ENCODE data around the gene ZBTB32.

ZBTB32 gene

GRCh38 chr19:35746087-35746462 is 41.7 kb downstream of the ZBTB32 start:
- peak overlapping the region; percentile 97 to 100 for H3K4me3 Mint-ChIP-seq
- H3K27ac Mint-ChIP-seq, result peak overlapping the region; percentile 99 to 100
- ATAC-seq (no peak), DNase-seq (no peak)
- H3K9me3 Mint-ChIP-seq, result no peaks in the 10 kb centered on the region
- H3K27me3 Mint-ChIP-seq, result no peaks in the 10 kb centered on the region
- peaks cover 70% of the 10 kb centered on the region for H3K4me1 Mint-ChIP-seq

DNA sequence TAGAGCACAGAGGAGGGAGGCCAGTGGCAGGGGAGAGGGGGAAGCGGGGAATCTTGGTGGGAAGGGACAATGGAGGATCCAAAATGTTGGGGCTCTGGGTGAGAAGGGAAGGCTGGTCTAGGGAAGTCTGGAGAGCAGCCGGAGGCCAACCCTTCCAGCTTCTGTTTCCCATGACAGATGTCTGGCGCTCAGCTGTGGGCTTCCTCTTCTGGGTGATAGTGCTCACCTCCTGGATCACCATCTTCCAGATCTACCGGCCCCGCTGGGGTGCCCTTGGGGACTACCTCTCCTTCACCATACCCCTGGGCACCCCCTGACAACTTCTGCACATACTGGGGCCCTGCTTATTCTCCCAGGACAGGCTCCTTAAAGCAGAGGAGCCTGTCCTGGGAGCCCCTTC is 42.2 kb downstream of the ZBTB32 start:
- no peaks in the 10 kb centered on the region for H3K9me3 Mint-ChIP-seq
- peak overlapping the region; percentile 97 to 100 for H3K4me3 Mint-ChIP-seq
- H3K27me3 Mint-ChIP-seq, result no peaks in the 10 kb centered on the region
- no peak for DNase-seq
- peak overlapping the region; percentile 88 to 99 for H3K27ac Mint-ChIP-seq
- no peak for ATAC-seq
- H3K4me1 Mint-ChIP-seq, result peaks cover 70% of the 10 kb centered on the region

DNA sequence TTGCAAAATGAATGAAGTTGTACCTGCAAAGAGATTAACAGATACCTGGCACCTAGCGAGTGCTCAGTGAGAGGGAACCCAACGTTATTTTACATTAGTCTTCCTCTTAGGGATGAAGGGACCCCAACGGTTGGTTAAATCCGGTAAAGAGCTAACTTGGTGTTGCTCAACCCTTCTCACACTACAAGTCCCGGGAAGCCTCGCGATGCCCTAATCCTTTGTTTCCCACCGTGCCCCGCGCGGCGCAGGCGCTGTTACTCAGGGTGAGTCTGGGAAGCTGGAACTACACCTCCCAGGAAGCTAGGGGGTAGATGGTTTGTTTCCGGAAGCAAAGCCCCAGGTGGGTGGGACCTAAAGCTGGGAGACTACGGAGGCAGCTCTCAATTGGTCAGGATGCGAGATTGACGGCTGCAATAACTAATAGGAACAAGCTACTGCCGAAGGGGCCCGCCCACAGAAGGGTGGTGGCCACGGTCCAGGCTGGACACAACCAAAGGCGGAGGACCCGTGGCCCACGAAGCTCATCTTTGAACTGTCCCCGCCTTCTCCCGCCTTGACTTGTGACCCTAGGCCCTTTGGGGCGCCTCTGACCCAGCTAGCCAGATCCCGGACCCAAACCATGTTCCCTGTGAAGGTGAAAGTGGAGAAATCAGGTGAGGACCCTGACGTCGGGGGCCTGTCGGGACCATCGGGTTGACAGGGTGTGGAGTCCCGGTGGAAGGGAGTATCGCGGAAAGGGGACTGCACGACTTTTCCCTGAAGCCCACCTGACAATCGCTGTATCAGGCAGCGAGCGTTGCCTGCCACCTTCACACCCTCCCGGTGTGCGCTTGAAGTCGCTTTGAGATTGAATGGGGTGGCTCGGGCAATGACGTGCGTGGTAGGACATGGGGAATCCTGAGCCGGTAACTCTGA is 44.0 kb downstream of the ZBTB32 start, which contains the start of gene LIN37:
LIN37 (plus strand) TSS at position 471 of the 915 bp plus-strand sequence; CDS start at position 620, 149 bp downstream.
- Mint-ChIP-seq H3K9me3 (no peaks in the 10 kb centered on the region), H3K4me1 (peaks cover 59% of the 10 kb centered on the region), H3K27ac (peak within 1 kb of the TSS; percentile 90 to 99), H3K4me3 (peak within 1 kb of the TSS; percentile 86 to 100), H3K27me3 (no peaks in the 10 kb centered on the region)
- DNase-seq (peak; percentile 97 to 99), ATAC-seq (peak; percentile 83)

DNA sequence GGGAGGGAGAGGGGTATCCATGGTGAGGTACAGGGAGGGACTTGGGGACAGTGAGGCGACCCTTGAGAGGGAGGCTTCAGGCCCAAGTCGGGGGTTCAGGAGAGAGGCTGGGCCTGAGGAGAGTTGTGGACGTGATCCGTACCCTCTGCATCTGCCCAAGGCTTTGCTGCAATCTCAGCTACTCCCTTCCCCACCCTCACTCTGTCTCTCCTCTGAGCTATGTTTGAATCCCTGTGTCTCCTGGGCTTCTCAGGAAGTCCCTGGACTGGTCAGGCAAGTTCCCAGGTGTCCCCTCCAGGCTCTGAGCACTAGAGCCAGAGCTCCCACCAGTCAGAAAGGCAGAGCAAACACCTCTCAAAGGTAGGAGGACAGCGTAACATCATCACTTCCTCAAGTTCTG is 45.8 kb downstream of the ZBTB32 start:
- no peaks in the 10 kb centered on the region for H3K9me3 Mint-ChIP-seq
- no peak for DNase-seq
- peak overlapping the region; percentile 39 to 86 for H3K4me3 Mint-ChIP-seq
- H3K27me3 Mint-ChIP-seq, result no peaks in the 10 kb centered on the region
- H3K4me1 Mint-ChIP-seq, result peaks cover 53% of the 10 kb centered on the region
- no peak for ATAC-seq
- H3K27ac Mint-ChIP-seq, result no peak overlapping the region

GRCh38 chr19:35751839-35752745 is 47.7 kb downstream of the ZBTB32 start:
- DNase-seq (no peak), ATAC-seq (no peak)
- Mint-ChIP-seq H3K4me3 (no peak overlapping the region), H3K27me3 (peaks cover 13% of the 10 kb centered on the region), H3K9me3 (no peaks in the 10 kb centered on the region), H3K27ac (peak overlapping the region in 1 of 2 donors; percentile 73), H3K4me1 (peaks cover 53% of the 10 kb centered on the region)

DNA sequence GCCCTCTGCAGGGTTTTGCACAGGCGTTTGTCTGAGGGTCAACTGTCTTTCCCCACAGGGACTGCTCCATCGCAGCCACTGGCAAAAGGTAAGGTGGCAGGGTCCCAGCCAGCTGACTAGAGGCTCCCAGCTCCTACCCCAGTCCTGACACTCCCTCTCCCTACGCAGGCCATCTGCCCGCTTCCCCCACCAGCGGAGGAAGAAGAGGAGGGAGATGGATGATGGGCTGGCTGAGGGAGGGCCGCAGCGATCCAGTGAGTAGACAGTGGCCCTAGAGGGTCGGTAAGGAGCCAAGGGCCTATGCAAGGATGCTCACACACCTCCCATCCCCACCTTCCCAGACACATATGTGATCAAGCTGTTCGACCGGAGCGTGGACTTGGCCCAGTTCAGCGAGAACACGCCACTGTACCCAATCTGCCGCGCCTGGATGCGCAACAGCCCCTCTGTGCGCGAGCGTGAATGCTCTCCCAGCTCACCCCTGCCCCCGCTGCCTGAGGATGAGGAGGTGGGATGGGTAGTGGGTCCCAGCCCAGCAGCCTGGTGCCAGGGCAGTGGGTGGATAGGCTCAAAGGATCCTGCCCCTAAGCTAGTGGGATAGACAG is 48.5 kb downstream of the ZBTB32 start:
- Mint-ChIP-seq H3K4me1 (peaks cover 53% of the 10 kb centered on the region), H3K9me3 (no peaks in the 10 kb centered on the region), H3K27me3 (peaks cover 13% of the 10 kb centered on the region), H3K4me3 (no peak overlapping the region), H3K27ac (no peak overlapping the region)
- ATAC-seq, result no peak
- no peak for DNase-seq

GRCh38 chr19:35753634-35754369 is 49.4 kb downstream of the ZBTB32 start:
- H3K4me3 Mint-ChIP-seq, result no peak overlapping the region
- DNase-seq, result no peak
- ATAC-seq, result no peak
- H3K27ac Mint-ChIP-seq, result no peak overlapping the region
- peaks cover 13% of the 10 kb centered on the region for H3K27me3 Mint-ChIP-seq
- peaks cover 47% of the 10 kb centered on the region for H3K4me1 Mint-ChIP-seq
- H3K9me3 Mint-ChIP-seq, result no peaks in the 10 kb centered on the region

DNA sequence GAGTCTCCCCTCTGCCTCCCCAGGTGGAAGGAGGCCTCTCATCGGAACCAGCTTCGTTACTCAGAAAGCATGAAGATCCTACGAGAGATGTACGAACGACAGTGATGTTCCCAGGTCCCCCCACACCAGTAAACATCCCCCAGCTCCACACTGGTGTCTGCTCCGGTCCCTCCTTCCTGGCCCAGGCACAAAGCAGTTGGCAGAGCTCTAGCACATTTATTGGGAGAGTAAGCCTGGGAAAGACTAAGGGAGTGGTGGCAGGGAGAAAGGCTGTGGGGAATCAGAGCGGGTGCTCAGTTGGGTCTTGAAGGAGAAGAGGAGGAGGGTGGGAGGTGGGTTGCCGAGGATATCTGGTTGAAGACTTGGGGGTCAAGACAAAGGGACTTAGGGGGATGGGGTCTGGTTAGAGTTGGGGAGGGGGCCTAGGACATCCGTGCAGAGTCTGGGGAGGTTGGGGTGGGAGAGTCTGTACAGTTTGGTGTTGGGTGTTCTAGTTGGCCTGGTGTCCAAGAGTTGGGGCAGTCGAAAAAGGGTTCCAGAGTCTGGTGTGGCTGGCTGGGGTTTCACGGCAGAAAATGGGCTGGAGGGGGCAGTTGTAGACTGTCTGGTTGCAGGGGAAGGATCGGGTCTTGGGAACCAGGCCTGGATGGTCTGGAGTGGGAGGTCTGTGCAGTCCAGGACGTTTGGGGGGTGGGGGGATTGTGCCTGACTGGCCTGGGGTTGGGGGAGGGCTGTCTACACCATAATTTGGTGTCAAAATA is 50.2 kb downstream of the ZBTB32 start:
- no peak for DNase-seq
- ATAC-seq, result no peak
- Mint-ChIP-seq H3K27me3 (peaks cover 13% of the 10 kb centered on the region), H3K9me3 (no peaks in the 10 kb centered on the region), H3K4me3 (peak overlapping the region in 1 of 2 donors; percentile 30), H3K4me1 (peaks cover 47% of the 10 kb centered on the region), H3K27ac (no peak overlapping the region)

DNA sequence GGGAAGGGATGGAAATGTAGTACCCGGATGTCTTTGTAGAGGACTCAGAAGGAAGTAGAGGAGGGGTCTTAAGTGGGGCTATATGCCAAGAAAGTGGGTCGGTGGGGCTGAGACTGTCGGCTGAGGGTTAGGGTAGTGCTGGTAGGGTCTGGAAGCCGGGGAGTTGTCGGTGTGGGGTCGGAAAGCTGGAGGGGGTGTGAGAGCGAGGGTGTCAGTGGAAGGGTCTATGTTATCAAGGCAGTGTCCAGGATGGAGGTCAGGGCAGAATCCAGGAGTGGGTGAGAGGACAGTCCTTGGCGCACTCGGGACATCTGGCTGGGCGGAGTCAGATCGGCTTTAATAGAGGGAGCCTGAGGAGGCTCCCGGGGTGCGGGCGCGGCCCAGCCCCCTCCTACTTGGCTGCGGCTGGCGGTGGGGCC is 50.8 kb downstream of the ZBTB32 start:
- Mint-ChIP-seq H3K4me3 (peak overlapping the region; percentile 30 to 94), H3K4me1 (peaks cover 47% of the 10 kb centered on the region), H3K27ac (peak overlapping the region in 1 of 2 donors; percentile 52), H3K27me3 (peaks cover 13% of the 10 kb centered on the region), H3K9me3 (no peaks in the 10 kb centered on the region)
- ATAC-seq, result no peak
- no peak for DNase-seq

- Mint-ChIP-seq H3K4me3 (peak overlapping the region; percentile 75 to 94), H3K4me1 (peaks cover 43% of the 10 kb centered on the region), H3K27me3 (peaks cover 13% of the 10 kb centered on the region), H3K27ac (peak overlapping the region in 1 of 2 donors; percentile 35), H3K9me3 (no peaks in the 10 kb centered on the region)
- ATAC-seq (no peak), DNase-seq (peak; percentile 49 to 55)
Observed at GRCh38 chr19:35755550-35756376, 51.4 kb downstream of the ZBTB32 start.

- Mint-ChIP-seq H3K4me1 (peaks cover 43% of the 10 kb centered on the region), H3K27me3 (peaks cover 13% of the 10 kb centered on the region), H3K4me3 (peak within 1 kb of the TSS; percentile 94 to 98), H3K9me3 (no peaks in the 10 kb centered on the region), H3K27ac (peak within 1 kb of the TSS; percentile 95 to 99)
- DNase-seq (no peak), ATAC-seq (no peak)
Observed at GRCh38 chr19:35756377-35757230, 52.2 kb downstream of the ZBTB32 start, which contains the start of gene HSPB6. TSS of gene HSPB6 (minus strand) at chr19:35757029. CDS start at chr19:35757008, 21 bp downstream.

DNA sequence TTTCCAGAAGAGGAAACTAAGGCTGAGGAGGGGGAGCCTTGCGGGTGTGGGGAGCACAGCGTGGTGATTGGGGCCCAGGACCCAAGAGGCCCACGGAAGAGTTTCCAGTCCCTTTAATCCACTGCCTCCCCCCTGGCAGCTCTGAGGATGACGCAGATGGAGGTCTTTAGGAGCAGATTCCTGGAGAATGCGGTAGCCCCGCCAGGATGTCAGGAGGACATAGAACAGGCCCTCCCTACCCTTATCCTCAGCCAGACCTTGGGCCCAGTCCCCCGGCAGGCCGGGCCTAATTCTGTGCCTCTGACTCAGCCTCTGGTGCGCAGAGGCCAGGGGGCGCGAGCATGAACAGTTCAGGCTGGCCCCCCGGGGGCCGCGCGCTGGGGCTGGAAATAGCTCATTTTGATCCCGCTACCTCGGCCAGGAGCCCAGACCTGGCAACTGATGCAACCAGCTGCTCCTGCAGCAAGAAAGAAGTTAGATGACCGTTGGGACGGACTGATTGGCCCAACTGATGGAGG is 52.9 kb downstream of the ZBTB32 start:
- DNase-seq, result peak; percentile 66
- H3K4me1 Mint-ChIP-seq, result peaks cover 43% of the 10 kb centered on the region
- peak overlapping the region; percentile 95 to 99 for H3K27ac Mint-ChIP-seq
- H3K27me3 Mint-ChIP-seq, result peaks cover 13% of the 10 kb centered on the region
- peak; percentile 44 for ATAC-seq
- peak overlapping the region; percentile 94 to 98 for H3K4me3 Mint-ChIP-seq
- no peaks in the 10 kb centered on the region for H3K9me3 Mint-ChIP-seq

Measured in stimulated activated naive CD8-positive, alpha-beta T cell treated with anti-CD3 and anti-CD28 coated beads, Interleukin-15, amount 100 ng/mL, for 72 hours (primary cell).